IMR-90 (cell line): ENCODE results near the gene RNF111.

ENCODE experiments used
- BHLHE40 ChIP-seq: fragments of 150-350 bp; IDR thresholded peaks from 2 replicates; pipeline ENCODE4 v1.6.1; 2016; ENCODE audit warnings: mild to moderate bottlenecking, low read depth, low read length
- RAD21 ChIP-seq: IDR thresholded peaks from 2 replicates; pipeline ENCODE4 v1.6.1; 2012; ENCODE audit warnings: low read length, improper control_type of control experiment
- TF ChIP-seq, protein P1 (sequence below): conservative IDR thresholded peaks from 2 replicates; pipeline ENCODE4 v1.5.1; 2012; ENCODE audit warnings: mild to moderate bottlenecking, low read depth, low read length, improper control_type of control experiment

- TF ChIP-seq BHLHE40 (no peak), RAD21 (no peak)
- TF ChIP-seq, protein P1, sequence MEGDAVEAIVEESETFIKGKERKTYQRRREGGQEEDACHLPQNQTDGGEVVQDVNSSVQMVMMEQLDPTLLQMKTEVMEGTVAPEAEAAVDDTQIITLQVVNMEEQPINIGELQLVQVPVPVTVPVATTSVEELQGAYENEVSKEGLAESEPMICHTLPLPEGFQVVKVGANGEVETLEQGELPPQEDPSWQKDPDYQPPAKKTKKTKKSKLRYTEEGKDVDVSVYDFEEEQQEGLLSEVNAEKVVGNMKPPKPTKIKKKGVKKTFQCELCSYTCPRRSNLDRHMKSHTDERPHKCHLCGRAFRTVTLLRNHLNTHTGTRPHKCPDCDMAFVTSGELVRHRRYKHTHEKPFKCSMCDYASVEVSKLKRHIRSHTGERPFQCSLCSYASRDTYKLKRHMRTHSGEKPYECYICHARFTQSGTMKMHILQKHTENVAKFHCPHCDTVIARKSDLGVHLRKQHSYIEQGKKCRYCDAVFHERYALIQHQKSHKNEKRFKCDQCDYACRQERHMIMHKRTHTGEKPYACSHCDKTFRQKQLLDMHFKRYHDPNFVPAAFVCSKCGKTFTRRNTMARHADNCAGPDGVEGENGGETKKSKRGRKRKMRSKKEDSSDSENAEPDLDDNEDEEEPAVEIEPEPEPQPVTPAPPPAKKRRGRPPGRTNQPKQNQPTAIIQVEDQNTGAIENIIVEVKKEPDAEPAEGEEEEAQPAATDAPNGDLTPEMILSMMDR = no peak
Observed at GRCh38 chr15:59143281-59143680, 155.8 kb downstream of the RNF111 start.
